ENCODE results near the gene TMEM52B.

TMEM52B gene

DNA sequence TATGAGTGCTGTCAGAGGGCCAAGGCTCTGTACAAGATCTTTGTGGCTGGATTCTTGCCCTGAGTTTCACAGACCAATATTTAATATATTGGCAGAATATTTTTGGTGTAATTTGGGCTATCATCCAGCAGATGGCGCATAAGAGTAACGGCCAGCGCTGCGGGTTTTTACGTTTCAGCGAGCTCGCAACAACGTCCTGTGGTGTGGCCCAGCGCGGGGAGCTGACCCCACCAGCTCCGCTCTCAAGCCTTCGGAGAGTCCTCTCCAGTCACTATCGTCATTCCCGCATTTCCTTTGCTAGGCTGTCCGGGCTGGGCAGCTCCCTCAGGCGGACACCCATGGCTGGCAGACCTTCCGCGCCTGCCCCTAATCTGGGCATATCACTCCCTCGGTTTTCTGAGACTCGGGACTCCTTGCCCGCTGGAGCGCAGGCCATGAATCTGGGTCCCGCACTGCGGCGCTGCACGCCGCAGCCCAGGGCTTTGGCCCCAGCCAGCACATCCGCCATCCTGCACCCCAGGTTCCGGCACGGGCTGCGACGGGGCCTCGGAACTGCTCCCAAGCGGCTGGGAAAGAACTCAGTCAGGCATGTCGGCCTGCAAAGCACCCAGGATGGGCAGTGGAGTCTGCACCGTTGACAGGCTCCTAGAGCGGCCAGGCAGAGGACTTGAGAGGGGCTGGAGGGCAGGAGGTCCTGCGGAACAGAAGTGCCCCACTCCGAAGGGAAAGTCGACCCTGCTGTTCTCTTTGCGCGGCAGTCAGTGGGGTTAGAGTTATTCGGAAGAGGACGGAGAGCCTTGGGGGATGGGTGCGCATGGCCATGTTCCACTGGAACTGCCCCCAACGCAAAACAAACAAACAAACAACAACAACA lies 25.3 kb upstream of the TMEM52B start:
- Histone ChIP-seq H3K4me3 (ENCODE audit: low read length in 2 of 2) (peak overlapping the region; percentile 62 to 81), H3K9ac (ENCODE audit: low read length in 2 of 2) (peak overlapping the region; percentile 59 to 74), H3K36me3 (ENCODE audit: control insufficient read depth in 2 of 2, insufficient read depth in 2 of 2, low read length in 2 of 2) (no peaks in the 10 kb centered on the region), H3K4me1 (ENCODE audit: control insufficient read depth, insufficient read depth, low read length) (peaks cover 7% of the 10 kb centered on the region), H3K27ac (ENCODE audit: low read length) (peak overlapping the region; percentile 70), H3K27me3 (ENCODE audit: control insufficient read depth in 1 of 2, insufficient read depth in 2 of 2, low read length in 2 of 2) (no peaks in the 10 kb centered on the region), H3K9me3 (ENCODE audit: control insufficient read depth in 2 of 2, low read length in 2 of 2) (no peaks in the 10 kb centered on the region)

DNA sequence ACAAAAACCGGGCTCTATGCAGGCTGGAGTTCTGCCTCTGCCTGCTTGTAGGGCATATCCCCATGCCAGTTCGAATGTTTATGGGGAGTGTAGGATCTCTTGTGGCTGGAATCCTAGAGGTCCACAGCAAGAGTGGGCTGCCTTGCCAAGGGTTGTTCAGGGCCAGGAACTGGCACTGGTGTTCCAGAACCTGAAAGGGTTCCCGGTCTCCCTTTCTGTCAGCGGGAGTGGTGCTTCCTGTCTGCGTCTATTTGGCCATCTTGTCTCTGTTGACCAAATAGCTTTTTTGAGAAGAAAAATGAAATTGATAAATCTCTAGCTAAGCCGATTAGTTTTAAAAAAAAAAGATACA lies 24.7 kb upstream of the TMEM52B start:
- no peaks in the 10 kb centered on the region for H3K27me3 ChIP-seq (ENCODE audit: control insufficient read depth in 1 of 2, insufficient read depth in 2 of 2, low read length in 2 of 2)
- no peaks in the 10 kb centered on the region for H3K36me3 ChIP-seq (ENCODE audit: control insufficient read depth in 2 of 2, insufficient read depth in 2 of 2, low read length in 2 of 2)
- H3K4me3 ChIP-seq (ENCODE audit: low read length in 2 of 2): peak overlapping the region; percentile 62 to 81
- no peaks in the 10 kb centered on the region for H3K9me3 ChIP-seq (ENCODE audit: control insufficient read depth in 2 of 2, low read length in 2 of 2)
- H3K27ac ChIP-seq (ENCODE audit: low read length): no peak overlapping the region
- peak overlapping the region; percentile 59 to 74 for H3K9ac ChIP-seq (ENCODE audit: low read length in 2 of 2)
- peaks cover 7% of the 10 kb centered on the region for H3K4me1 ChIP-seq (ENCODE audit: control insufficient read depth, insufficient read depth, low read length)

DNA sequence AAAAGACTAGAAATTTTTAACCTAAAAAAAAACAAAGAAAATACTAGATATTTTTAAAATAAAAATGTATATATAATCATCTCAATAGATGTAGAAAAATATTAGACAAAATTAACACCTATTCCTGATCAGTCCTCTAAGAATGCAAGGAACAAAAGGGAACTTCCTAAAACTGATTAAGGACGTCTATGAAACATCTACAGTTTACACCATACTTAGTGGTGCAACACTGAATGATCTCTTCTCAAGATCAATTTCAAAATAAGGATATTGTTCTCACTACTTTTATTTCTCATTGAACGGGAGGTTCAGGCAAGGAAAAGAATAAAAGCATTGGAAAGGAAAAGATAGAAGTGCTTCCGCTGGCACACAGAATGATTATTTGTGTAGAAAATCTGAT lies 22.9 kb upstream of the TMEM52B start:
- Histone ChIP-seq H3K27me3 (ENCODE audit: control insufficient read depth in 1 of 2, insufficient read depth in 2 of 2, low read length in 2 of 2) (no peaks in the 10 kb centered on the region), H3K36me3 (ENCODE audit: control insufficient read depth in 2 of 2, insufficient read depth in 2 of 2, low read length in 2 of 2) (no peaks in the 10 kb centered on the region), H3K9ac (ENCODE audit: low read length in 2 of 2) (no peak overlapping the region), H3K27ac (ENCODE audit: low read length) (no peak overlapping the region), H3K9me3 (ENCODE audit: control insufficient read depth in 2 of 2, low read length in 2 of 2) (no peaks in the 10 kb centered on the region), H3K4me1 (ENCODE audit: control insufficient read depth, insufficient read depth, low read length) (peaks cover 7% of the 10 kb centered on the region), H3K4me3 (ENCODE audit: low read length in 2 of 2) (no peak overlapping the region)

GRCh38 chr12:10158406-10158805 lies 20.4 kb upstream of the TMEM52B start:
- H3K36me3 ChIP-seq (ENCODE audit: control insufficient read depth in 2 of 2, insufficient read depth in 2 of 2, low read length in 2 of 2): no peaks in the 10 kb centered on the region
- no peak overlapping the region for H3K27ac ChIP-seq (ENCODE audit: low read length)
- H3K4me1 ChIP-seq (ENCODE audit: control insufficient read depth, insufficient read depth, low read length): peaks cover 7% of the 10 kb centered on the region
- no peak overlapping the region for H3K4me3 ChIP-seq (ENCODE audit: low read length in 2 of 2)
- H3K9me3 ChIP-seq (ENCODE audit: control insufficient read depth in 2 of 2, low read length in 2 of 2): no peaks in the 10 kb centered on the region
- H3K9ac ChIP-seq (ENCODE audit: low read length in 2 of 2): no peak overlapping the region
- no peaks in the 10 kb centered on the region for H3K27me3 ChIP-seq (ENCODE audit: control insufficient read depth in 1 of 2, insufficient read depth in 2 of 2, low read length in 2 of 2)

DNA sequence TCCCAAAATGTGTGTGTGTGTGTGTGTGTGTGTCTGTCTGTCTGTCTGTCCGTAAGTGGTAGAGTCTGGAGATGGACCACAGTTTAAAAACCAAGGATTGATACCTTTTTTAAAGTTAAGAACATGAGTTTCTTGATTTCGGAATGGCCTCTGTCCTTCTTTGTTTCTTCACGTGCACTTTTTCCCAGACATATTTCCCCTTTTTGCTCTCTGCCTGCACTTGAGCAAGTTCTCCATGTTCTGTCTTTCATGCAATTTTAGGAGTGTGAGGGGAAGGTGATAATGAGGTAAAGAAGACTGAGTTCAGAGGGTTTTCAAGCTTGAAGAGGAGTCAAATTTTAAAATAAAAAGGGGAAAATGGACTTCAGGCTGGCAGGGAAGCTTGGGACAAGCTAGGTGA lies 19.6 kb upstream of the TMEM52B start:
- no peak overlapping the region for H3K9ac ChIP-seq (ENCODE audit: low read length in 2 of 2)
- no peaks in the 10 kb centered on the region for H3K36me3 ChIP-seq (ENCODE audit: control insufficient read depth in 2 of 2, insufficient read depth in 2 of 2, low read length in 2 of 2)
- no peak overlapping the region for H3K4me3 ChIP-seq (ENCODE audit: low read length in 2 of 2)
- no peaks in the 10 kb centered on the region for H3K27me3 ChIP-seq (ENCODE audit: control insufficient read depth in 1 of 2, insufficient read depth in 2 of 2, low read length in 2 of 2)
- no peaks in the 10 kb centered on the region for H3K4me1 ChIP-seq (ENCODE audit: control insufficient read depth, insufficient read depth, low read length)
- no peak overlapping the region for H3K27ac ChIP-seq (ENCODE audit: low read length)
- H3K9me3 ChIP-seq (ENCODE audit: control insufficient read depth in 2 of 2, low read length in 2 of 2): no peaks in the 10 kb centered on the region

DNA sequence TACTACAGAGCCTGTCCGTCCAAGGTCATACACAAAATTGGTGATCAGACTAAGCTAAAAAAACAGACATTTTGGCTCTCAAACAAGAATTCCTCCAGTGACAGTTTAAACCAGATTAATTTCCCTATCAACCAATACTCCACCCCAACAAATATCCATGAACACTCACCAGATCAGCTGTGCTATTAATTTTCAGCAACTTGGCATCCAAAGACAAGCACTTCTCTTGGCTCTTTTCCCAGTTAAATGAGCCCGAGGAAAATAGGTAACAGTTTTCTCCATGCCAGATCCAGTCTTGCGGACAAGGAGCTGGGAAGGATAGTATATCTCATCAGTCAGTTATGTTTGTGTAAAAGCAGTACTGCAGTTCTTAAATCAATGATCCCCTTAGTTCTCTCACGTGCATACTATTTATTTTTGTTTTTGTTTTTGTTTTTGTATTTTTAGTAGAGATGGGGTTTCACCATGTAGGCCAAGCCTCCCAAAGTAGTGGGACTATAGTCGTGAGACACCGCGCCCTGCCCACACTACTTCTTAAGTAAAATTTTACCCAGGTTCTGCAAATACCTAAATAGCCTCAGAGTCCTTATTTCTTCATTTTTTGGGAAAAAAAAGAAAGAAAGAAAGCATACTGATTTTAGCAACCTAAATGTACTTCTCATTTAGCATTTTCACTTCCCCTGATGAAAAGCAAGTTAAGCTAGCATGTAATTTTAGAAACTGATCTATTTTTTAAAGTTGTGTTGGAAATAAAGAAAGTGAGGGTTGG lies 18.0 kb upstream of the TMEM52B start:
- H3K4me3 ChIP-seq (ENCODE audit: low read length in 2 of 2): no peak overlapping the region
- no peaks in the 10 kb centered on the region for H3K9me3 ChIP-seq (ENCODE audit: control insufficient read depth in 2 of 2, low read length in 2 of 2)
- H3K4me1 ChIP-seq (ENCODE audit: control insufficient read depth, insufficient read depth, low read length): no peaks in the 10 kb centered on the region
- no peak overlapping the region for H3K27ac ChIP-seq (ENCODE audit: low read length)
- no peak overlapping the region for H3K9ac ChIP-seq (ENCODE audit: low read length in 2 of 2)
- no peaks in the 10 kb centered on the region for H3K36me3 ChIP-seq (ENCODE audit: control insufficient read depth in 2 of 2, insufficient read depth in 2 of 2, low read length in 2 of 2)
- no peaks in the 10 kb centered on the region for H3K27me3 ChIP-seq (ENCODE audit: control insufficient read depth in 1 of 2, insufficient read depth in 2 of 2, low read length in 2 of 2)

DNA sequence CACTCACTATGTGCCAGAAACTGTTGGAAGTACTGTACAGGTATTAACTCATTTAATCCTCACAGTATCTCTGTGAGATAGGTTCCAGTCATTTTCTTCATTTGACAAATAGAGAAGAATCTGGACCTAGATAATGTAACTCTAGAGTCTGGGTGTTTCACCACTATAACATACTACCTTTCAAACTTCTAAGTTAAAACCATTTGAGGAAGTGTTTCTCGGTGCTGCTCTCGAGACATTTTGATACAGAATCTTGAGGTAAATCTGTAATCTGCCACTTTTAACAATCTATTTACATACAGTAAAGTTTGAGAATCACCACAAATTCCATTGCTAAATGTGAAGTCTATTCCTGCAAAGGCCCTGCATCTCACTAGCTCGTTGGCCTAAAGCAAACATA lies 15.7 kb upstream of the TMEM52B start:
- Histone ChIP-seq H3K9ac (ENCODE audit: low read length in 2 of 2) (no peak overlapping the region), H3K4me1 (ENCODE audit: control insufficient read depth, insufficient read depth, low read length) (no peaks in the 10 kb centered on the region), H3K36me3 (ENCODE audit: control insufficient read depth in 2 of 2, insufficient read depth in 2 of 2, low read length in 2 of 2) (no peaks in the 10 kb centered on the region), H3K27me3 (ENCODE audit: control insufficient read depth in 1 of 2, insufficient read depth in 2 of 2, low read length in 2 of 2) (no peaks in the 10 kb centered on the region), H3K27ac (ENCODE audit: low read length) (no peak overlapping the region), H3K4me3 (ENCODE audit: low read length in 2 of 2) (no peak overlapping the region), H3K9me3 (ENCODE audit: control insufficient read depth in 2 of 2, low read length in 2 of 2) (no peaks in the 10 kb centered on the region)

DNA sequence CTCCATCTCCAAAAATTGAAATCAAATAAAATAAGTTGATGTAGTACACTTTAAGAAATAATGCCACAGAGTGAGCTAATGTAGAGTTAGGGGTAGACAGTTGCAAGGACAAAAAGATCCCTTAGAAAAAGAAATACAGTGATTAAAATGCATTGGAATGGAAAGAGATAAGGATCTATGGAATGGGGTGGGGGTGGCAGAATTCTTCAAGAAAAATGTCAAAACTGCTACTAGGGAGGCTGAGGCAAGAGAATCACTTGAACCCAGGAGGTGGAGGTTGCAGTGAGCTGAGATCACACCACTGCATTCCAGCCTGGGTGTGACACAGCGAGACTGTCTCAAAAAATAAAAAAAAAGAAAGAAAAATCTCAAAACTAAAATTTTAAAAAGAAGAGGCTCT lies 13.4 kb upstream of the TMEM52B start:
- Histone ChIP-seq H3K9ac (ENCODE audit: low read length in 2 of 2) (no peak overlapping the region), H3K4me1 (ENCODE audit: control insufficient read depth, insufficient read depth, low read length) (no peaks in the 10 kb centered on the region), H3K9me3 (ENCODE audit: control insufficient read depth in 2 of 2, low read length in 2 of 2) (no peaks in the 10 kb centered on the region), H3K4me3 (ENCODE audit: low read length in 2 of 2) (no peak overlapping the region), H3K36me3 (ENCODE audit: control insufficient read depth in 2 of 2, insufficient read depth in 2 of 2, low read length in 2 of 2) (no peaks in the 10 kb centered on the region), H3K27ac (ENCODE audit: low read length) (no peak overlapping the region), H3K27me3 (ENCODE audit: control insufficient read depth in 1 of 2, insufficient read depth in 2 of 2, low read length in 2 of 2) (no peaks in the 10 kb centered on the region)

DNA sequence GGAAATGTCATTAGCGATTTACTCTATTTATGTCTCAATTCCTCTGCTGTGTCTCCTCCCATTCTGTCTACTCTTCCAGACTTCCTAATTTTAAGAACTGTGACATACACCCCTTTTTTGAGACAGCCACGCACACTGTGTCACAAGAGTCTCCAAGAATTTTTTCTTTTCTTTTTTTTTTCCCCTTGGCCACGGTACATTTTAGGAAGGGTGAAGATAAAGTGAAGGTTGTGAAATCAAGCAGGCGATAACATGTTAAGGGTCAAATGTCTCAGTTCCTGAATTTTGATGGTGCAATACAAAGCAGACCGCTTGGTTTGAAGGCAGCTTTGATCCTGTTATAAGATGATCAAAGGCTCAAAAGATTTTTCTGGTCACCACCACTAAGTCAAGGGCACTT lies 11.2 kb upstream of the TMEM52B start:
- H3K36me3 ChIP-seq (ENCODE audit: control insufficient read depth in 2 of 2, insufficient read depth in 2 of 2, low read length in 2 of 2): no peaks in the 10 kb centered on the region
- no peaks in the 10 kb centered on the region for H3K4me1 ChIP-seq (ENCODE audit: control insufficient read depth, insufficient read depth, low read length)
- no peak overlapping the region for H3K27ac ChIP-seq (ENCODE audit: low read length)
- H3K4me3 ChIP-seq (ENCODE audit: low read length in 2 of 2): no peak overlapping the region
- H3K27me3 ChIP-seq (ENCODE audit: control insufficient read depth in 1 of 2, insufficient read depth in 2 of 2, low read length in 2 of 2): no peaks in the 10 kb centered on the region
- no peak overlapping the region for H3K9ac ChIP-seq (ENCODE audit: low read length in 2 of 2)
- H3K9me3 ChIP-seq (ENCODE audit: control insufficient read depth in 2 of 2, low read length in 2 of 2): no peaks in the 10 kb centered on the region

- Histone ChIP-seq H3K27me3 (ENCODE audit: control insufficient read depth in 1 of 2, insufficient read depth in 2 of 2, low read length in 2 of 2) (no peaks in the 10 kb centered on the region), H3K4me3 (ENCODE audit: low read length in 2 of 2) (no peak overlapping the region), H3K4me1 (ENCODE audit: control insufficient read depth, insufficient read depth, low read length) (no peaks in the 10 kb centered on the region), H3K9ac (ENCODE audit: low read length in 2 of 2) (no peak overlapping the region), H3K36me3 (ENCODE audit: control insufficient read depth in 2 of 2, insufficient read depth in 2 of 2, low read length in 2 of 2) (no peaks in the 10 kb centered on the region), H3K27ac (ENCODE audit: low read length) (no peak overlapping the region), H3K9me3 (ENCODE audit: control insufficient read depth in 2 of 2, low read length in 2 of 2) (no peaks in the 10 kb centered on the region)
Observed at GRCh38 chr12:10169104-10169503, 9.7 kb upstream of the TMEM52B start.

GRCh38 chr12:10170216-10170615 lies 8.6 kb upstream of the TMEM52B start:
- Histone ChIP-seq H3K4me3 (ENCODE audit: low read length in 2 of 2) (no peak overlapping the region), H3K9me3 (ENCODE audit: control insufficient read depth in 2 of 2, low read length in 2 of 2) (no peaks in the 10 kb centered on the region), H3K27ac (ENCODE audit: low read length) (no peak overlapping the region), H3K36me3 (ENCODE audit: control insufficient read depth in 2 of 2, insufficient read depth in 2 of 2, low read length in 2 of 2) (no peaks in the 10 kb centered on the region), H3K9ac (ENCODE audit: low read length in 2 of 2) (no peak overlapping the region), H3K4me1 (ENCODE audit: control insufficient read depth, insufficient read depth, low read length) (no peaks in the 10 kb centered on the region), H3K27me3 (ENCODE audit: control insufficient read depth in 1 of 2, insufficient read depth in 2 of 2, low read length in 2 of 2) (no peaks in the 10 kb centered on the region)
